Mesenteric fat pad (tissue), 1 donor: ENCODE results near the gene OSTN. TPM values are rescaled to one million over a fixed set of nuclear protein-coding genes. Genes with fewer than 3 reads are reported as not detected.

Experiments
- DNase-seq: peaks from one replicate; pipeline ENCODE4 v3.0.0-alpha.2; 2020; ENCODE audit warnings: low spot score
- total RNA-seq: library from RNA; stranded (reverse); fragmentation: NEBNext Ultra II Directional; extraction: Animal tissue kit (Norgen Biotek cat#: 25700); gene quantifications from one replicate; pipeline ENCODE4 v1.2.1, GENCODE V29; 2021
- donor health status: DM: yes; HTN: yes; CAD: no.

Gene OSTN
- total RNA-seq, 1 donor from 2014 or later, result not detected

GRCh38 chr3:191306428-191306827, 107.4 kb downstream of the OSTN start:
- DNase-seq, result no peak

GRCh38 chr3:191307341-191307740, 108.3 kb downstream of the OSTN start:
- no peak for DNase-seq

GRCh38 chr3:191313296-191313695, 114.3 kb downstream of the OSTN start:
- no peak for DNase-seq

GRCh38 chr3:191314109-191314728, 115.2 kb downstream of the OSTN start:
- DNase-seq, result no peak

Other genes with a start within 250 kb of the OSTN start
- gene CCDC50, start 130.2 kb downstream of the OSTN start, total RNA-seq, result 120 TPM
- 1.1 TPM for gene UTS2B, start 131.3 kb downstream of the OSTN start, total RNA-seq